ENCODE measurements around the gene SRGAP2B.
"Not testable (repeated sequence)": the region's sequence is repeated elsewhere in the genome, so short reads cannot be mapped to it uniquely, and the experiment has no call there.

SRGAP2B gene

DNA sequence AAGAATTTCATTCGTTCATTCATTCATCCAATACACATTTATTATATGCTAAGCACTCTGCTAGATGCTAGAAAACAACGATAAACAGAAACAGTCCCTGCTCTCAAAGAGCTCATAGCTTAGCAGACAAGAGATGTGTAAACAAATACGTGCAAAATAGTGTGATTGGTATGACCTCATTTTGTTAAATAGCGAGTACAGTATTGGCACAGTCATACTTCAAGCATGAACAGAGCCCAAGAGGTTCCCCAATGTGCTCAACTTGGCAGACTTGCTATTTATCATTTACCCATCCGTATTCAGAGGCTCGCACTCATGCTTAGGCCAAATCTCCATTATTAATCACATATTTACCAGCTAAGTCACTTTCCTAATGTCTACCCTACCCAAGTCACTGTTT, 23.6 kb downstream of the SRGAP2B start:
- not testable (repeated sequence) for H3K4me3 ChIP-seq; H3K27ac ChIP-seq; DNase-seq (ENCODE audit: low read depth, low spot score); H3K9me3 ChIP-seq (ENCODE audit: low read depth, low read length); H3K36me3 ChIP-seq (ENCODE audit: insufficient read depth, low read length); H3K9ac ChIP-seq (ENCODE audit: insufficient read length)

DNA sequence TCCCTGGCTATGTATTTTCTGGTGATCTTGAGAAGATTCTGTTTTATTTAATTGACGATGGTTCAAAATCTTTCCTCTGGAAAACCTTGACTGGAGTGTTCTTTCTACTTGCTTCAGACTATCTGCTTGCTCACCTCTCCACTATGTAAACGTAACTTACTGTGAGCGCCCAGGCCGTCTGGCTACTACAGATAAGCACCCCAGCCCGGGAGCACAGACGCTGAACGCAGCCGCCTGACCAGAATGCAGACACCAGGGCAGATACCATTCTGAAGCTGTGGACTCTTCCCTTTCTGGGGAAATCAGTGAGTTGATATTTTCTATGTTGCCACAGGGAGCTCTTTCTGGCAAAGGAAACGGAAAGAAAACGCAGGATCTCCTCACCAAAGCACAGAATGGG, 28.6 kb downstream of the SRGAP2B start:
- not testable (repeated sequence) for DNase-seq (ENCODE audit: low read depth, low spot score); H3K36me3 ChIP-seq (ENCODE audit: insufficient read depth, low read length); H3K9me3 ChIP-seq (ENCODE audit: low read depth, low read length); H3K27ac ChIP-seq; H3K9ac ChIP-seq (ENCODE audit: insufficient read length); H3K4me3 ChIP-seq

DNA sequence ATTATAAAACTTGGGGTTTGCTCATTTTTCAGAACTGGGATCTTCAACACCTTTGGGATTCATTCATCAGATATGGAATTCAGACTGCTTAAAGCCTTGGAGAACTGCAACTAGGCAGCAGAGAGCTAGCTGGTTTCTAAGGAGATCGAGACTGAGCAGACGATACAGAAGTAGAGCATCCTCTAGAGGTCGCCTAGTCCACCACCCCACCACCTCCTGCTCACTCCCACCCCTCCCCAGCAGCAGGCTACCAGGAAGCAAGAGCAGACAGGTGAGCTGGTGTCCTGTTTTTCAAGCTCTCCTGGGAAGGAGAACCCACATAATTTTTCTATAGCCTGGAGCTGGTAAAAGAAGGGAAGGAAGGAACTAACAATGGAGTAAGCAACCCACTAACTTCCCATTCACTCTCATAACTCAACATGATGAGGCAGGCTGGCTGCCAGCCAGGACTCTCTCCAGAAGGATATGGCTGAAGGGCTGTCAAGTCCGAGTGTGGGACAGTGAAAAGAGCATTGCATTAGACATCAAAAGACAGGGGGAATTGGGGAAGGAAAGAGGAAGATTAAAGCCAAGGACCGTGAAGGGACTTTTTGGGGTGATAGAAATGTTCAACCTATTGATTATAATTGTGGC, 29.8 kb downstream of the SRGAP2B start:
- not testable (repeated sequence) for H3K4me3 ChIP-seq; H3K36me3 ChIP-seq (ENCODE audit: insufficient read depth, low read length); H3K9ac ChIP-seq (ENCODE audit: insufficient read length); H3K27ac ChIP-seq; DNase-seq (ENCODE audit: low read depth, low spot score); H3K9me3 ChIP-seq (ENCODE audit: low read depth, low read length)

DNA sequence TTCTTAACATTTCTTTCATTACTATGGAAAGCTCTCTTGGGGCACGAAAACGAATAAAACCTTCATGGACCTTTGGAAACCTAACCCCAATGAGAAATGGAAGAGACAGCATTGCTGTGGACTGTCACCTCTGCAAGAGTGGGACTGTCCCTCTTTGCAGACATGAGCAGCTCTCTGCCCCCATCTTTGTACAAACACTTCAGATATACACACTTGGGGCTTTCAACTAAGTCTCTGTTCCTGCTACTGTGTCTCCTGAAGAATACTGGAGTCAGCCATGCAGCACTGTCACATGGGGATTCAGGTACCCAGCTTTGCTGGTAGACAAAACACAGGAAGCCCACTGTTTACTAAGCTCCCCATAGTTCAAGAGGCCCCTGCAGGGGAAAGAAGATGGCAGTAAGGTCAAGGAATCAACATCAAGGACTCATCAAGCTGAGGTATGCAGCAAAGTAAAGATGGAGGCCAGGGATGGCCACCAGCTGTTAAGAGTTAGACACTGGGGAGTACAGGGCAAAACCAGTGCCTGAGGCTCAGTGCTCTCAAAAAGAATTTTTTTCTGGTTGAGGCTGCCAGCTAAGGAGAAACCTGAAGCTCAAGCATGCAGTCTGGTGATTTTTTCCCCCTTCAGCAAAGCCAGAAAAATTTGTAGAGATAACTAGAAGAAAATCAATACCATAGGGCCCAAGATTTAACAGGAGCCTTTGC, 31.0 kb downstream of the SRGAP2B start:
- not testable (repeated sequence) for H3K36me3 ChIP-seq (ENCODE audit: insufficient read depth, low read length); DNase-seq (ENCODE audit: low read depth, low spot score); H3K4me3 ChIP-seq; H3K27ac ChIP-seq; H3K9me3 ChIP-seq (ENCODE audit: low read depth, low read length); H3K9ac ChIP-seq (ENCODE audit: insufficient read length)

DNA sequence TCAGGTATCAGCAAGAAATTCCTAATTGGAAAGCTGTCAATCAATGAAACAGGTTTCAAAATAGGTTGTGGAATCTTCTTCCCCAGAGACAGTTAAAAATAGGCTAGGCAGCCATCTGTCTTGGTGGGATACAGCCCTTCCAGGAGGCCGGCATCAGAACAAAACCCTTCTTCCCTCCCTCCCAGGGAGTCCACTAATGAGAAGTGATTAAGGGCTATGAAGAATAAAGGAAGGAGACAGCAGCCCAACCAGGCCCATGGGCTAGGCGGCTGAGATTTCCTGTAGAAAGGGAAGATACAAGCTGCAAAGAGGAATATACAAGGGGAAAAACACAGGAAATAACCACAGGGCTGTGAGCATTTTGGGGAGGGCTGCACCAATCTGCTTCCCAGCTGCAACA, 31.8 kb downstream of the SRGAP2B start:
- H3K4me3 ChIP-seq; H3K36me3 ChIP-seq (ENCODE audit: insufficient read depth, low read length); H3K27ac ChIP-seq; H3K9ac ChIP-seq (ENCODE audit: insufficient read length); H3K9me3 ChIP-seq (ENCODE audit: low read depth, low read length); DNase-seq (ENCODE audit: low read depth, low spot score): not testable (repeated sequence)

DNA sequence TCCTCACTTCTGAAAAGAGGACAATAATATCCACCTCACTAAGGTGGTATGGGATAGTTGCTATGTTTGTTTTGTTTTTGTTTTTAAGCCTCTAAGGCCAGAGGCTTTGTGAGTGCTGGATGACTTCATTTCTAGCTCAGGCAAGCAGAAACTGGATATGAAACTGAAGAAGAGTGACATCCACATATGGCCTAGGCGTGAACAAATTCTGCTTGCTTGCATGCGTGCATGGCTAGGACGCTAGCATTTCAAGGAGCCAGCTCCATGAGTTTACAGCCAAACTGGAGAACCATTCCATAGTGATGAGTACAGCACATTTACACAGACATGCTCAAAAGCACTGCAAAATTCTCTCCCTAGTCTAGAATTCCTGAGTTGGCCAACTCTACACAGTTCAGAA, 36.9 kb downstream of the SRGAP2B start:
- H3K9ac ChIP-seq (ENCODE audit: insufficient read length); H3K36me3 ChIP-seq (ENCODE audit: insufficient read depth, low read length); H3K27ac ChIP-seq; DNase-seq (ENCODE audit: low read depth, low spot score); H3K4me3 ChIP-seq; H3K9me3 ChIP-seq (ENCODE audit: low read depth, low read length): not testable (repeated sequence)

DNA sequence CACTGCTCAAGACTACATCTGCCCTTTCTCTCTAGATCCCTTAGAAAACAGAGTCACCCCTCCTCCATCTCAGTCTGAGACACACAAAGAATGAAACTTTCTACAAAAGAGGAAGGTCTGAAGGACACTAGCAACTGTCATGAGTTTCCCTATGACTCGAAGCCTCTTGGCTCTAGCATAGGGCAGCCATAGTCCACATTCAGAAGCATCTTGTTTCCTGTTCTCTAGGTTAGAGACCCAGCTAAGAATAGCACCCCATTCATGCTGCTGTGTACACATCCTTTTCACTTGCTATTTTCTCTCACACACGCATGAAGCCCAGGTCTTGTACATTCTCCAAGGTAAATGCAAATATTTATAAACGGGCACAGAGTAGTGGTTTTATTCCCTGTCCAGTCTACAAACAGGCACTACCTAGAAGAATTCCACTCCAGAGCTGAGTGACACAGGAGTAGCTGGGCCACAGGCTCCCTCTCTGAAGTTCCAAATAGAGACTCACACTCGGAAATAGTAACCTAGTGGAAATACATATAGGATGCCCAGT, 39.8 kb downstream of the SRGAP2B start:
- DNase-seq (ENCODE audit: low read depth, low spot score) = not testable (repeated sequence)

DNA sequence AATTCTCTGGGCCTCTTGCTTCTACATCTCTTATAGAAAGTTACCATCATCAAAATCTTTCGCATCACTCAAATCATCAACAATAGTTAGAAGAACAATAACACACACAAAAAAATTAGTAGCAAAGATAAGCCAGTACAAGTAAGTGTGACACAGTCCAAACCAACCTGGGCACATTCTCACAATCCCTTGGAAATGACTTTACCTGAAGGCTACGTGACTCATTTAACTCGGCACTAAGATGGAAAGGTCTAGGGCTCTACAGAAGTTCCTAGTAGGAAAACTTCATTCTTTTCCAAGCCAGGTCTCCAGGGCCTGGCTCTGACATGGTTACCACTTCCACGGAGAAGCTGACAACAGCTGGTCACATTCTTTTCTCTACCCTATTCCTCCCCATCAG, 41.7 kb downstream of the SRGAP2B start:
- not testable (repeated sequence) for H3K4me3 ChIP-seq; DNase-seq (ENCODE audit: low read depth, low spot score); H3K36me3 ChIP-seq (ENCODE audit: insufficient read depth, low read length); H3K9me3 ChIP-seq (ENCODE audit: low read depth, low read length); H3K9ac ChIP-seq (ENCODE audit: insufficient read length); H3K27ac ChIP-seq

More for the DNA sequence above, 39.8 kb downstream of the SRGAP2B start:
- H3K9me3 ChIP-seq (ENCODE audit: low read depth, low read length); H3K9ac ChIP-seq (ENCODE audit: insufficient read length); H3K36me3 ChIP-seq (ENCODE audit: insufficient read depth, low read length); H3K4me3 ChIP-seq; H3K27ac ChIP-seq: not testable (repeated sequence)

DNA sequence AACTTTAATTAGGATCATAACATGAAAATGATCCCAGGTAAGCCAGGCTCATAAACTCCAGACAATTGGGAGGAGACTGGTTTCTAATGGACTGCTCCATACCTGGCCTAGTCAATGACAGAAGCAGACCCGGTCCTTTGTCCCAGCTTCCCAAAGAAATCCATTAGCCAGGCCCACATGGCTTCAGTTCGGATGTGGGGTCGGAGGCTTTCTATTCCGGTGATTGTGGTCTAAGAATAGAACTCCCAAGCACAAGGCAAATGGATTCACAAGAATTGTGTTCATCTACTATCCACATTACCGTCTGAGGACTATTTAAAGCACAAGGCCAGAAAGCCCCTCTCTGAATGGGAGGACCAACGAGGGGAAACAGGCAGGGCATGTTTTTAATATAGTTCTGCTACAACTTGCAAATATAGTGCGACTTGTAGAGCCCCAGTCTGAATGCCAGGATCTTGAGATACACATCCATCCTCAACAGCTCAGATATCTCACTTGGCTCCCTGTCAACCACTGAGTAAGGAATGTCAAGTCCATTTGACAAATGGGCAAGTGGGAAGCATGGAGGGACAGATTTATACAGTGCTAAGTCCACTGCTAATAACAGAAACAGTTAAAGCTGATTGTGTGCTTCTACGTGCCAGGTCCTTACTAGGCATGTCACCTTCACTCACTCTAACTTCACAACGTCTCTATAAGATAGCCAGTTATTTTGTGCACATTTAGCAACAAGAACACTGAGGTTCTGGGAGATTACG, 42.9 kb downstream of the SRGAP2B start:
- DNase-seq (ENCODE audit: low read depth, low spot score); H3K9me3 ChIP-seq (ENCODE audit: low read depth, low read length): not testable (repeated sequence)

DNA sequence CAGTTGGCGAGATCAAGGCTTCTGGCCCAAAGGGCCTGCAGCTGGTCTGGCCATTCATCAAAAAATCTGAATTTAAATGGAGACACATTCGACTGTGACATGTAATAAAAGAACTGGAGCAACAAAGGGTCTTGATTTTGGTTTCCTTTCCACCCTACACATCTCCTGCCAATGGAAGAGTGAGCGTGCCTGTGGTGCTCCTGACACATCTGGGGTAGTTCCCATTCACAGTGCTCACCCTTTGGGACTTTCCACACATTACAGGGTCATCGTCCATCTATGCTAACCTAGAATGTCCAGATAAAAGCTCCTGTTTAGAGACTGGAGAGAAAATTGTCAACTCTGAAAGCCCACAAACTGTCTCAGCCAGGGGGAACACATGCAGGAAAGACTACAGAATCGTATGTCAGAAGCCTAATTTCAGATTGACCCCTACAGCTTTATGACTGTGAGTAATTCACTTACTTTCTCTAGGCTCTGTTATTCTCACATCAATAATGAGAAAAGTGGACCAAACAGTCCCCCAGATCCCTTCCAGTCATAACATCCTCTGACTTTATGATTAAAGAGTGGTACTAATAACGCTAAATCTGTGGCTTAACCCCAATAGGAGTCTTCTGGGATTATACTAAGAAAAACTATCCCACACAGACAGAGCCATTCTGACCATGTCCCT, 46.8 kb downstream of the SRGAP2B start:
- not testable (repeated sequence) for H3K4me3 ChIP-seq; H3K9ac ChIP-seq (ENCODE audit: insufficient read length); H3K27ac ChIP-seq; H3K9me3 ChIP-seq (ENCODE audit: low read depth, low read length); DNase-seq (ENCODE audit: low read depth, low spot score); H3K36me3 ChIP-seq (ENCODE audit: insufficient read depth, low read length)

More for the DNA sequence above, 42.9 kb downstream of the SRGAP2B start:
- not testable (repeated sequence) for H3K9ac ChIP-seq (ENCODE audit: insufficient read length); H3K27ac ChIP-seq; H3K4me3 ChIP-seq; H3K36me3 ChIP-seq (ENCODE audit: insufficient read depth, low read length)

DNA sequence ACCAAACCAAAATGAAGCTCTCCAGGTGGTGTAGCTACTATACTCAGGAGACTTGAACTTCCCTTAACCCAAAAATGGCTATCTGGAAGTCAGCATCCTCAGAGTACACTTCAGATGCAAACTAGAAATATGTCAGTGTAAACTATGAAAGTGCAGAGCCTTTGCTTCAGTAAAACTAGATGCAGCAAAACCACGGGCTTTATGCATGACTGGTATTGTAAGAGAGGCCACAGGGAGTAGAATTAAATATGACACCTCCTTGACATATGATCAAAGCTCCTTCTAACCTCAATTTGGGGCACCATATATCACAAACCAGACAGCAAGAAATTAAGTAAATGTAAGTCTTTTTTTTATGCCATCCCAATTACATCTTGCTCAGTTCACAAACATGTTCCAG, 47.6 kb downstream of the SRGAP2B start:
- not testable (repeated sequence) for DNase-seq (ENCODE audit: low read depth, low spot score); H3K27ac ChIP-seq; H3K9ac ChIP-seq (ENCODE audit: insufficient read length); H3K4me3 ChIP-seq; H3K36me3 ChIP-seq (ENCODE audit: insufficient read depth, low read length); H3K9me3 ChIP-seq (ENCODE audit: low read depth, low read length)

DNA sequence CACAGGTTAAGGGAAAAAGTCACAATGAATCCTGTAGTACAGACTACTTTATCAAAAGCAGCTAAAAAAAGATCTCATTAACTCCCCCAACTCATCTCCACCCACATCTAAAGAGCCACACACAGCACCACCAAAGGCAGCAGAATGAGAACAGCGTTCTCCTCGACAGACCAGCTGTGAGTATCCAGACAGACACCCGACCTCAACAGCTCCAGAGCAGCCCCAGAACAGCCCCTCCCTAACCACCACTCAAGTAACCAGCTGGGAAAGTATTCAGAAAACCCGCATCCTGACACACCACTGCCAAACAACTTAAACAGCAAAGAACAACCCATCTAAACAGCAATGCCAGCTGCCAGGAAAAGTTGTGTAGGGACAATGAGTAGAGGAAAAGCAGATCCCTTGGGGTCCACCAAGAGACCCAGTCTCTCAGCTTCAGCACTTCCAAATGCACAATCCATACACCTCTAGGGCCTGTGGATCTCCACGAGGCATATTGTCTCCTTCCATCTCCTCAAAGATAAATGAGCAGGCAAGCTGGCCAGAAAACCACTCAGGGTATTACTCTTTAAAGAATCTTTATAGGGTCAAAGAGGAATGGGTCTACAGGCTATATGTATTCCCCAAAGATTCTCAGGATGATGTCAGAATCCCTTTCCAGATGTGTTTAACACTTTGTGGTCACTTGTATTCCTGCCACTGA, 49.4 kb downstream of the SRGAP2B start:
- H3K27ac ChIP-seq; H3K9ac ChIP-seq (ENCODE audit: insufficient read length): not testable (repeated sequence)

DNA sequence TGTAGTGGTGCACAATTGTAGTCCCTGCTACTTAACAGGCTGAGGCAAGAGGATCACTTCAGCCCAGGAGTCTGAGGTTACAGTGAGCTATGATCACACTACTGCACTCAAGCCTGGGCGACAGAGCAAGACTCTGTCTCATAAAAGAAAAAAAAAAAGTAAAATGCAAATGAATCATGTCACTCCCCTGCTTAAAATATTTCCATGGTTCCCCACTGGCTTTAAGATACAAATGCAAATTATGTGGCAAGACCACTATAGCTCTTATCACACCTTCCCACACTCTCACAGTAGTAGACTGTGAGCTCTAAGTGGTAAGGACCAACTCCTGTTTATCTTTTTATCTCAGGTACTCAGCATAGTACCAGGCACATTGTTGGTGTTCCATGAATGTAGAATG, 53.6 kb downstream of the SRGAP2B start:
- not testable (repeated sequence) for H3K36me3 ChIP-seq (ENCODE audit: insufficient read depth, low read length); H3K27ac ChIP-seq; H3K9ac ChIP-seq (ENCODE audit: insufficient read length); H3K4me3 ChIP-seq; H3K9me3 ChIP-seq (ENCODE audit: low read depth, low read length); DNase-seq (ENCODE audit: low read depth, low spot score)

More for the DNA sequence above, 49.4 kb downstream of the SRGAP2B start:
- not testable (repeated sequence) for H3K36me3 ChIP-seq (ENCODE audit: insufficient read depth, low read length); H3K9me3 ChIP-seq (ENCODE audit: low read depth, low read length); H3K4me3 ChIP-seq; DNase-seq (ENCODE audit: low read depth, low spot score)

Measured in SK-N-MC (cell line).